Measurements from ENCODE around the gene SKAP2. TPM values are rescaled to one million over a fixed set of nuclear protein-coding genes. Genes with fewer than 3 reads are reported as not detected.

Gene SKAP2
- total and polyA plus RNA-seq, 8 donors = 4.6 to 127 (median 9.6) TPM

DNA sequence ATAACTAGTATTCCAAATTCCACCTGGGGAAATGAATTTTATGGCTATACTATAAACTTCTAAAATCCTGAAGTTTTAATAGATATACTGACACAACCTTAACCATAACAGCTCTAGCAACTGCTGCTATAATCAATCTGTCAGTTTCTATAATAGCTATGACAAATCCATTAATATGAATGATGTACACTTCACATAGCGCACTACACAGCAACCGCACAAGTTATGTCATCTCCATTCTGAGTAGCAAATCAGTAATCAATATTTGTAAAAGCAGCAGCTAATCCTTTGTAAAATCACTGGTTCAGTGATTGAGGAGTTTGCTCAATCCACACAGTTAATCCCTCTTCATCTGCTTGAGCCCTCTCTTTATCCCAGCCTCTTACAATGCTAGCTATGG is 105.3 kb downstream of the SKAP2 start:
- H3K27ac ChIP-seq = no peak overlapping the region
- WGBS, 5 donors = 82 to 93% (median 88%) methylated on average over 2 of the region's 2 CpGs
- intact Hi-C loops (cut with DNase I; ENCODE audit: low total_unique reads) = no loop called here
- no peaks in the 10 kb centered on the region for H3K27me3 ChIP-seq
- no peaks in the 10 kb centered on the region for H3K4me1 ChIP-seq
- no peaks in the 10 kb centered on the region for H3K36me3 ChIP-seq
- no peak for DNase-seq
- H3K4me3 ChIP-seq = no peak overlapping the region
- H3K9me3 ChIP-seq = peaks cover 0 to 4% (median 0%) of the 10 kb centered on the region in 4 donors
- TF ChIP-seq EP300 (IDR thresholded peaks at IDR 0.05) (no peak), POLR2A (IDR thresholded peaks at IDR 0.05) (no peak), POLR2AphosphoS5 (IDR thresholded peaks at IDR 0.05) (no peak)
- TF ChIP-seq, protein P1, sequence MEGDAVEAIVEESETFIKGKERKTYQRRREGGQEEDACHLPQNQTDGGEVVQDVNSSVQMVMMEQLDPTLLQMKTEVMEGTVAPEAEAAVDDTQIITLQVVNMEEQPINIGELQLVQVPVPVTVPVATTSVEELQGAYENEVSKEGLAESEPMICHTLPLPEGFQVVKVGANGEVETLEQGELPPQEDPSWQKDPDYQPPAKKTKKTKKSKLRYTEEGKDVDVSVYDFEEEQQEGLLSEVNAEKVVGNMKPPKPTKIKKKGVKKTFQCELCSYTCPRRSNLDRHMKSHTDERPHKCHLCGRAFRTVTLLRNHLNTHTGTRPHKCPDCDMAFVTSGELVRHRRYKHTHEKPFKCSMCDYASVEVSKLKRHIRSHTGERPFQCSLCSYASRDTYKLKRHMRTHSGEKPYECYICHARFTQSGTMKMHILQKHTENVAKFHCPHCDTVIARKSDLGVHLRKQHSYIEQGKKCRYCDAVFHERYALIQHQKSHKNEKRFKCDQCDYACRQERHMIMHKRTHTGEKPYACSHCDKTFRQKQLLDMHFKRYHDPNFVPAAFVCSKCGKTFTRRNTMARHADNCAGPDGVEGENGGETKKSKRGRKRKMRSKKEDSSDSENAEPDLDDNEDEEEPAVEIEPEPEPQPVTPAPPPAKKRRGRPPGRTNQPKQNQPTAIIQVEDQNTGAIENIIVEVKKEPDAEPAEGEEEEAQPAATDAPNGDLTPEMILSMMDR (IDR thresholded peaks at IDR 0.05) = no peak

DNA sequence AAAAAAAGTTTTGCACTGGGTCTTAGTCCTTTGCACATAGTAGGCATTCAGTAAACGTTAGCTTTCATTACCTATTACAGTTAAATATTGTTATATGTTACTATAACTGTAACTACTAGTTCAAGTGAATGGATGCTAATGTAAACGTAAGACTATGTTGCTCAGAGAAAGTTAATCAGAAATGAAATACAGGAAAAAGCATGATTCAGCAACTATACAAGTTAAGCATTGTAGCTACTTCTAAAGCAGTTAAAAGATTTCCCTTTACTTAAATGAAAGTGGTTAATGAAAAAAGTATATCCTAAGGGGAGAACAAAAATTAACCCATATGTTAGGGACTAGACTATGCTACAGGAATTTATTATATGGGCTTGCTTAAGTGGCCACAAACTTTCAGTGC is 121.2 kb downstream of the SKAP2 start:
- intact Hi-C loops (cut with DNase I; ENCODE audit: low total_unique reads) = no loop called here
- Histone ChIP-seq H3K27ac (no peak overlapping the region), H3K4me3 (no peak overlapping the region), H3K9me3 (no peaks in the 10 kb centered on the region), H3K36me3 (peaks cover 0 to 12% (median 8%) of the 10 kb centered on the region in 4 donors), H3K4me1 (no peaks in the 10 kb centered on the region), H3K27me3 (no peaks in the 10 kb centered on the region)
- 38 to 48% (median 47%) methylated on average over 2 of the region's 2 CpGs for WGBS, 5 donors
- TF ChIP-seq POLR2A (IDR thresholded peaks at IDR 0.05) = no peak
- TF ChIP-seq EP300 (IDR thresholded peaks at IDR 0.05) = no peak
- TF ChIP-seq POLR2AphosphoS5 (IDR thresholded peaks at IDR 0.05) = no peak
- TF ChIP-seq, protein P1 (IDR thresholded peaks at IDR 0.05) = no peak
- no peak for DNase-seq

DNA sequence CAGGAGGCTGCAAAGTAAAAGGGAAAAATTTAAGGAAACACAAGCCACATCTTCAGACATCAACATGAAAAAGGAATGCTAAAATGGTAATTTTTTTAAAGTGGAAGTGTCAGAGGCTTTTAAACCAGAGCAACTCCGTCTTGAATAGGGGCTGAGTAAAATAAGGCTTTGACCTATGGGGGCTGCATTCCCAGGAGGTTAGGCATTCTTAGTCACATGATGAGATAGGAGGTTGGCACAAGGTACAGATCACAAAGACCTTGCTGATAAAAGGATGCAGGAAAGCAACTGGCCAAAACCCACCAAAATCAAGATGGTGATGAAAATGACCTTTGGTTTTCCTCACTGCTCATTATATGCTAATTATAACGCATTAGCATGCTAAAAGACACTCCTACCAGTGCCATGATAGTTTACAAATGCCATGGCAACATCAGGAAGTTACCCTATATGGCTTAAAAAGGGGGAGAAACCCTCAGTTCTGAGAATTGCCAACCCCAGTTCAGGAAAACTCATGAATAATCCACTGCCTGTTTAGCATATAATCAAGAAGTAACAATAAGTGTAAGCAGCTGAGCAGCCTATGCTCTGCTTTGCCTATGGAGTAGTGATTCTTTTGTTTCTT is 128.3 kb downstream of the SKAP2 start:
- no peaks in the 10 kb centered on the region for H3K9me3 ChIP-seq
- intact Hi-C loops (cut with DNase I; ENCODE audit: low total_unique reads) = no loop called here
- no peak overlapping the region for H3K4me3 ChIP-seq
- H3K27me3 ChIP-seq = no peaks in the 10 kb centered on the region
- TF ChIP-seq POLR2A (IDR thresholded peaks at IDR 0.05) (no peak), EP300 (IDR thresholded peaks at IDR 0.05) (no peak), POLR2AphosphoS5 (IDR thresholded peaks at IDR 0.05) (no peak)
- TF ChIP-seq, protein P1 (IDR thresholded peaks at IDR 0.05) = no peak
- H3K4me1 ChIP-seq = no peaks in the 10 kb centered on the region
- DNase-seq = no peak
- no peak overlapping the region for H3K27ac ChIP-seq
- peaks cover 0 to 27% (median 13%) of the 10 kb centered on the region in 4 donors for H3K36me3 ChIP-seq
- 63 to 80% (median 72%) methylated on average over 2 of the region's 2 CpGs for WGBS, 5 donors

DNA sequence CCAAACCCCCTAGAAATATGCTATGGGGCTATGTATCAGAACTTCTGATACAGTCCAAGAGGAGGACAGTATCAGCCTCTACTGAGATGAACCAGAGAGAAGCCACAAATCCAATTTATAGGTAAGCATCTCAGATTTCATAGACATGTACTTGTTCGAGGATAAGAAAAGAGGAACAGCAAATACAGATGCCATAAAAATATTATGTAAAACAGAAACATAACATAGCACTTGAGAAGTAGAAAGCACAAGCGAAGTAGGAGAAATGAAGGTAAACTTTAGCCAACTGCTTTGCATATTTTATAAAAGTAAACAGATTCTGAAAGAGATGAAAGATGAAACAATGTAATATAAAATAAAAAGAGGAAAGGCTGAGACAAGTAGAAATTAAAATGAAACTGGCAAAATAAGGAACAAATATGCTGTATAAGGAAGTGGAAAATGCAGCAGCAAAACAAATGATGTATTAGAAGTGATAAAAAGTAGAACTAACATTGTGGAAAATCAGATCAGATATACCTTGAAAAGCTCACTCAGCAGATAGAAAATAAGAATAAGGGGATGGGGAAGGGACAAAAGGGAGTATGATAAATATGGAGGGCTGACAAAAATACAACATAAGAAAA is 135.1 kb downstream of the SKAP2 start:
- H3K36me3 ChIP-seq = no peaks in the 10 kb centered on the region
- H3K4me3 ChIP-seq = no peak overlapping the region
- H3K27me3 ChIP-seq = no peaks in the 10 kb centered on the region
- intact Hi-C loops (cut with DNase I; ENCODE audit: low total_unique reads) = no loop called here
- no peaks in the 10 kb centered on the region for H3K9me3 ChIP-seq
- TF ChIP-seq POLR2A (IDR thresholded peaks at IDR 0.05) (no peak), POLR2AphosphoS5 (IDR thresholded peaks at IDR 0.05) (no peak), EP300 (IDR thresholded peaks at IDR 0.05) (no peak)
- TF ChIP-seq, protein P1 (IDR thresholded peaks at IDR 0.05) = no peak
- no peaks in the 10 kb centered on the region for H3K4me1 ChIP-seq
- 69 to 87% (median 84%) methylated on average over 2 of the region's 2 CpGs for WGBS, 5 donors
- H3K27ac ChIP-seq = no peak overlapping the region
- no peak for DNase-seq
